Activated CD4-positive, alpha-beta T cell treated with anti-CD3 and anti-CD28 coated beads, Interleukin-2, amount 50 U/mL, for 4 hours (primary cell): ENCODE measurements around the gene FOXQ1.
"Not testable (repeated sequence)": the region's sequence is repeated elsewhere in the genome, so short reads cannot be mapped to it uniquely, and the experiment has no call there.

Source experiments
- DNase-seq, 2 experiments: peaks; one replicate each; pipeline ENCODE4 v3.0.0-alpha.2; 2020

Gene FOXQ1

GRCh38 chr6:1324936-1325335 lies 13.0 kb downstream of the FOXQ1 start:
- DNase-seq: no peak

- no peak for DNase-seq
These were observed 13.8 kb downstream of the FOXQ1 start for GRCh38 chr6:1325461-1326309.

- DNase-seq: no peak
These were observed 14.7 kb downstream of the FOXQ1 start for GRCh38 chr6:1326535-1327121.

- DNase-seq: no peak
These were observed 15.7 kb downstream of the FOXQ1 start for GRCh38 chr6:1327630-1328029.

- no peak for DNase-seq
These were observed 16.4 kb downstream of the FOXQ1 start for GRCh38 chr6:1328129-1328800.

GRCh38 chr6:1329708-1330107 lies 17.8 kb downstream of the FOXQ1 start:
- no peak for DNase-seq

- DNase-seq: no peak
These were observed 22.8 kb downstream of the FOXQ1 start for GRCh38 chr6:1334684-1335083.

GRCh38 chr6:1335367-1336037 lies 23.6 kb downstream of the FOXQ1 start:
- DNase-seq: no peak

- DNase-seq: no peak
These were observed 24.4 kb downstream of the FOXQ1 start for GRCh38 chr6:1336246-1336843.

GRCh38 chr6:1337791-1338190 lies 25.9 kb downstream of the FOXQ1 start:
- DNase-seq: no peak

GRCh38 chr6:1346101-1346500 lies 34.2 kb downstream of the FOXQ1 start:
- no peak for DNase-seq

- DNase-seq: no peak
These were observed 34.7 kb downstream of the FOXQ1 start for GRCh38 chr6:1346558-1347091.

- no peak for DNase-seq
These were observed 35.3 kb downstream of the FOXQ1 start for GRCh38 chr6:1347161-1347560.

GRCh38 chr6:1348675-1349074 lies 36.8 kb downstream of the FOXQ1 start:
- DNase-seq: no peak

- DNase-seq: no peak
These were observed 37.8 kb downstream of the FOXQ1 start for GRCh38 chr6:1349655-1350054.

- no peak for DNase-seq
These were observed 39.6 kb downstream of the FOXQ1 start for GRCh38 chr6:1351381-1352008.

GRCh38 chr6:1355068-1355467 lies 43.2 kb downstream of the FOXQ1 start:
- DNase-seq: not testable (repeated sequence)

- not testable (repeated sequence) for DNase-seq
These were observed 49.8 kb downstream of the FOXQ1 start for GRCh38 chr6:1361717-1362116.

- DNase-seq: no peak
These were observed 50.7 kb downstream of the FOXQ1 start for GRCh38 chr6:1362643-1363042.

- DNase-seq: no peak
These were observed 51.4 kb downstream of the FOXQ1 start for GRCh38 chr6:1363298-1363697.

- no peak for DNase-seq
These were observed 52.1 kb downstream of the FOXQ1 start for GRCh38 chr6:1363729-1364572.
